Mucosa of rectum (tissue), 2 donors: ENCODE results near the gene KIF6.

ENCODE experiments used
- H3K27ac ChIP-seq, 2 donors: one replicate each; pipeline ENCODE4 v1.7.0; 2013; ENCODE audit warnings: inconsistent platforms in 2 of 2, low read depth in 2 of 2, low read length in 2 of 2
- H3K27me3 ChIP-seq, 2 donors: one replicate each; pipeline ENCODE4 v1.7.0; 2013; ENCODE audit warnings: low read length in 2 of 2; ENCODE audit not compliant: control insufficient read depth in 2 of 2, insufficient read depth in 2 of 2
- H3K36me3 ChIP-seq, 2 donors: one replicate each; pipeline ENCODE4 v1.7.0; 2013; ENCODE audit warnings: low read length in 2 of 2; ENCODE audit not compliant: control insufficient read depth in 2 of 2, insufficient read depth in 2 of 2
- H3K4me1 ChIP-seq, 2 donors: one replicate each; pipeline ENCODE4 v1.7.0; 2013; ENCODE audit warnings: low read length in 2 of 2, mild to moderate bottlenecking in 1 of 2; ENCODE audit not compliant: control insufficient read depth in 2 of 2, insufficient read depth in 2 of 2
- H3K4me3 ChIP-seq, 2 donors: one replicate each; pipeline ENCODE4 v1.7.0; 2013; ENCODE audit warnings: low read length in 2 of 2
- H3K9ac ChIP-seq, 2 donors: one replicate each; pipeline ENCODE4 v1.7.0; 2013; ENCODE audit warnings: low read length in 2 of 2, low read depth in 1 of 2, mild to moderate bottlenecking in 1 of 2
- H3K9me3 ChIP-seq, 2 donors: one replicate each; pipeline ENCODE4 v1.7.0; 2013; ENCODE audit warnings: low read length in 2 of 2; ENCODE audit not compliant: control insufficient read depth in 2 of 2
- donor health status: healthy.
- donor health status: Normal muscosa, but diverticular disease.

Gene KIF6

GRCh38 chr6:39576556-39577303 is 148.5 kb downstream of the KIF6 start:
- no peak overlapping the region for H3K27ac ChIP-seq
- no peaks in the 10 kb centered on the region for H3K9me3 ChIP-seq
- no peak overlapping the region for H3K9ac ChIP-seq
- H3K4me3 ChIP-seq, result no peak overlapping the region
- H3K4me1 ChIP-seq, result no peaks in the 10 kb centered on the region
- H3K36me3 ChIP-seq, result no peaks in the 10 kb centered on the region
- no peaks in the 10 kb centered on the region for H3K27me3 ChIP-seq

DNA sequence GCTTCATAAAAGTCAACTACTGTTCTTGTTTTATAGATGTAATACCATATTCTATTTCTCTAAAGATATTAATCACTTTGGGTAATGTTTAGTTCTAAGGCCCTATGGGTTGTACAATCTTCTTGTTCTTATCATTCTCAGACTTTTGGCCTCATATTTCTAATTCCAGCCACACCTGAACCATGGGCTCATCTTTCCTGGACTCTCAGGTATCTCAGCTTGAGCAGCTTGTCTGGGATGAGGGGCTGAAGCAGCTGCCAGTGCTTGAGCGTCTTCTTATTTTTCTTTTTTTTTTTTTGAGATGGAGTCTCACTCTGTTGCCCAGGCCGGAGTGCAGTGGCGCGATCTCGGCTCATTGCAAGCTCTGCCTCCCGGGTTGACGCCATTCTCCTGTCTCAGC is 150.2 kb downstream of the KIF6 start:
- no peaks in the 10 kb centered on the region for H3K27me3 ChIP-seq
- H3K36me3 ChIP-seq, result no peaks in the 10 kb centered on the region
- no peak overlapping the region for H3K4me3 ChIP-seq
- H3K27ac ChIP-seq, result no peak overlapping the region
- no peaks in the 10 kb centered on the region for H3K4me1 ChIP-seq
- no peaks in the 10 kb centered on the region for H3K9me3 ChIP-seq
- no peak overlapping the region for H3K9ac ChIP-seq

DNA sequence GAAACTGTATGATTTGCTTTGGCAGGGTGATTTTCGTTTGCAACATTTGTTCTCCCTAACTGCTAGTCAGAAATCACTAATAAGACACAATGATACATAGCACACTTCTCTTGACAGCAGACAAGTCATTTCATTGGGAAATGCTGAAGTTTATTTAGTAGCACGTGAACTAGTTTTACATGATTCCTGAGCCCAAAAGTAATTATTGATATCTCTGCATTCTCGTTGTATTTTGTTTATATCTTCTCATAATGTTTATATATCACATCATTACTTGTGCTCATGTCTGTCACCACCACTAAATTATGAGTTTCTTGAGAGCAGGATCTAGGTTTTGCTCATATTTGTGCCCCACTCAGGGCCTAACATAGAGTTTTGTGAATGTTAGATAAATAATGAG is 151.7 kb downstream of the KIF6 start:
- Histone ChIP-seq H3K9me3 (no peaks in the 10 kb centered on the region), H3K4me1 (no peaks in the 10 kb centered on the region), H3K27me3 (no peaks in the 10 kb centered on the region), H3K27ac (no peak overlapping the region), H3K4me3 (no peak overlapping the region), H3K36me3 (no peaks in the 10 kb centered on the region), H3K9ac (no peak overlapping the region)

DNA sequence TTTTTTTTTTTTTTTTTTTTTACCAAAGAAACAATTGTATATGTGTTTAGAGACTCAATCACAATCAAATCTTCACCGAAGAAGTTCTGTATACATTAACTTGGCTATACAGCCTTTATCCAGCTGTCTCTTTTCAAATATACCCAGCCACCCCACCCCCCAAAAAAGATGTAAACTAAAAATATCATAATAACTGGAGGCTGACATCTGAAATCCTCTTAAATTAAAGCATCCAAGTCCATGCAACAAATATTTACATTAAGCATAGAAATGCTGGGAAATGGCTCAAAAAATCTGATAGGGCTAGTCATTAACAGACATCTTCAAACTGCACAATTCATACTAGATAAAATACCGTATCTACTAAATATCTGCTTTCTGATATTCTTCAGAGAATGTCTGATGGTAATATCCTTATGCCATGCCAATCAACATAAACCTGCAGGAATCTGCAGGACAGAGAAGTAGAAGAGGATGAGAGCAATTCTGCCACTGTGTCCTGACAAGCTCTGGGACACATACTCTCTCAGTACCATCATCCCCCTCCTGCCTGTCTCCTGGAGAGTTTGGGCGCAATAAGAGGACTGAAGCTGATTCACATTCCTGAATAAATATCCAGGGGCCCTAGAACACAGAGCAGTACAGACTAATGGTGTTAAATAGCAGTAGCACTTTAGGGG is 152.4 kb downstream of the KIF6 start:
- Histone ChIP-seq H3K27ac (no peak overlapping the region), H3K9ac (no peak overlapping the region), H3K36me3 (no peaks in the 10 kb centered on the region), H3K4me3 (no peak overlapping the region), H3K27me3 (no peaks in the 10 kb centered on the region), H3K9me3 (no peaks in the 10 kb centered on the region), H3K4me1 (no peaks in the 10 kb centered on the region)

GRCh38 chr6:39568896-39569295 is 156.3 kb downstream of the KIF6 start:
- Histone ChIP-seq H3K4me3 (no peak overlapping the region), H3K27ac (no peak overlapping the region), H3K9me3 (no peaks in the 10 kb centered on the region), H3K36me3 (no peaks in the 10 kb centered on the region), H3K27me3 (no peaks in the 10 kb centered on the region), H3K9ac (no peak overlapping the region), H3K4me1 (no peaks in the 10 kb centered on the region)

GRCh38 chr6:39567091-39567490 is 158.1 kb downstream of the KIF6 start:
- H3K9ac ChIP-seq, result no peak overlapping the region
- H3K36me3 ChIP-seq, result no peaks in the 10 kb centered on the region
- H3K27ac ChIP-seq, result no peak overlapping the region
- H3K4me3 ChIP-seq, result no peak overlapping the region
- H3K9me3 ChIP-seq, result no peaks in the 10 kb centered on the region
- no peaks in the 10 kb centered on the region for H3K27me3 ChIP-seq
- no peaks in the 10 kb centered on the region for H3K4me1 ChIP-seq

- H3K9me3 ChIP-seq, result no peaks in the 10 kb centered on the region
- no peaks in the 10 kb centered on the region for H3K27me3 ChIP-seq
- H3K4me1 ChIP-seq, result no peaks in the 10 kb centered on the region
- H3K9ac ChIP-seq, result no peak overlapping the region
- no peaks in the 10 kb centered on the region for H3K36me3 ChIP-seq
- no peak overlapping the region for H3K4me3 ChIP-seq
- no peak overlapping the region for H3K27ac ChIP-seq
These were observed 158.8 kb downstream of the KIF6 start for GRCh38 chr6:39566456-39566855.

DNA sequence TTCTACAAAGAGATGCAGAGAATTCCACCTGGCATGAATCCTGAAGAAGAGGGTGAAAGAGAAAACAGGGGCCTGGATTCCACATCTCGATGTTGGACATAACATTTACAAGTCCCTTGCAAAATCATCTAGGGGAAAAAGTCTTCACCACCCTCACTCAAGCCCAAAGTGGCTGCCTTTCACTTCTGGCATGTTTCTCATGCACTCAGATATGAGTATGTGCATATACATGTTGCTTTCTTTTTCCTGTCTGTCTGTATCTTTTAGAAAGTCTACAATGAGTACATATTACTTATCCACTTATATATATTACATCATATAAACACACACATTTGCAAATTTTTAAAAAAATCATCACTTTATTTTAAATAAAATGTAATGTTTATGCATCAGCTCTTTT is 159.3 kb downstream of the KIF6 start:
- H3K9ac ChIP-seq, result no peak overlapping the region
- no peak overlapping the region for H3K27ac ChIP-seq
- no peaks in the 10 kb centered on the region for H3K27me3 ChIP-seq
- H3K36me3 ChIP-seq, result no peaks in the 10 kb centered on the region
- H3K9me3 ChIP-seq, result no peaks in the 10 kb centered on the region
- H3K4me3 ChIP-seq, result no peak overlapping the region
- H3K4me1 ChIP-seq, result no peaks in the 10 kb centered on the region

DNA sequence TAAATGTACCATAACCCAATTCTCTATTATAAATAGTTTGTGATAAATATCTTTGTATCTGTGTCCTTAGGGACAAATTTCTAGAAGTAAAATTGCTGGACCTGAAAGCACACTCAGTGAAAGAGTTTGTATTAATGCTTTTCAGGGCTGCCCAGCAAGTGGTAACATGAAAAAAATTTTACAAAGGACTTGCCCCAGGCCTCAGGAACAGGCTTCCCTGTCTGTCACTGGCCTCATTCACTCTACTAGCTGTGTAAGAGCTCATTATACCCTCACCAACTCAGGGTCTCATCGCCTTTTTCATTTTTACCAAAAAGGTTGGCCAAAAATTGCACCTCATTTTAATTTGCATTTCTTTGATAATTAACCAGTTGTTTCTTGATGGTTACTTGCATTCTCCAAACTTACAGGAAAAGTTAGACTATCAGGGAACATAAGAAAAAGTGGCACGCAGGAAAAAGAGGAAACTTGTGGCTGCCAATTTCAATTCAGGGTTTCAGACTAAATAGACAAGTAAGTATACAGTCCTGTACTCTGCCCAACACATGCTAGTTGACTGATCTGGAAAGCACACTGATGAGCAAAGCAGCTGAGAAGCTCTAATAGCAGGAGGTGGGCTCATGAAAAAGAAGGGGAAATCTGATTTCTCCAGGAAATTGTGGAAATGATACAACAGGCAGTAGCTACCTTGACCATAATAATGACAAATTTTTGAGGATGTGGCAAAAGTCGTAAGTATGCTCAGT is 161.5 kb downstream of the KIF6 start:
- no peak overlapping the region for H3K4me3 ChIP-seq
- H3K36me3 ChIP-seq, result no peaks in the 10 kb centered on the region
- no peaks in the 10 kb centered on the region for H3K4me1 ChIP-seq
- no peak overlapping the region for H3K9ac ChIP-seq
- H3K9me3 ChIP-seq, result no peaks in the 10 kb centered on the region
- H3K27ac ChIP-seq, result no peak overlapping the region
- no peaks in the 10 kb centered on the region for H3K27me3 ChIP-seq

DNA sequence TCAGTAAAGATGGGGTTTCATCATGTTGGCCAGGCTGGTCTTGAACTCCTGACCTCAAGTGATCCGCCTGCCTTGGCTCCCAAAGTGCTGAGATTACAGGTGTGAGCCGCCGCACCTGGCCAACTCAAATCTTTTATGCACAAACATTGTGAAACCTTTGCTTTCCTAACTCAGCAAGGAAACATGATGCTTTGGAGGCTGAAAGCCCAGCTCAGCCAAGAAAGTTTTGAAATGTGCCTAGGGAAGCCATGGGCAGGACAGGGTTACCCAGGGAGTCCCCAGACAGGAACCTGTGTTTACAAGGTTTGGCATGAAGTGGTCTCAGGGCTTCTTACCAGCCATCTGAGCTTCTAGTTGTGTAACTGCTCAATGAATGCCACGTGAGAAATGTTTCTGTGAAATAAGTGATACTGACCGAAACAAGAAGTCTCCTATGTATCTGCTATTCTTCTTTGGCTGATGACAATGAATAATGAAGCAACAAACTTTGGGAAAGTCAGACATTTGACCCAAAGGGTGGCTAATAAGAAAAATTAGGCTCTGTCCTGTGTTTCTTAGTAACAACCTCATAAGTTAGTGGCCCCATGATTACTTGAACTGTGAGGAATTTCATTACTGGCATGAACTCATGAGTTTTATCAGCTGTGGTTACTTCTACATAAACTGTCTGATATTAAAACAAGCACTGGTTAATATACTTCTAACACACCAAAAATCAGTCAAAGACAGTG is 163.5 kb downstream of the KIF6 start:
- H3K27me3 ChIP-seq, result no peaks in the 10 kb centered on the region
- no peak overlapping the region for H3K9ac ChIP-seq
- H3K27ac ChIP-seq, result no peak overlapping the region
- H3K36me3 ChIP-seq, result no peaks in the 10 kb centered on the region
- H3K9me3 ChIP-seq, result no peaks in the 10 kb centered on the region
- H3K4me1 ChIP-seq, result no peaks in the 10 kb centered on the region
- no peak overlapping the region for H3K4me3 ChIP-seq
